ENCODE data around the gene ALLC.

ALLC gene

DNA sequence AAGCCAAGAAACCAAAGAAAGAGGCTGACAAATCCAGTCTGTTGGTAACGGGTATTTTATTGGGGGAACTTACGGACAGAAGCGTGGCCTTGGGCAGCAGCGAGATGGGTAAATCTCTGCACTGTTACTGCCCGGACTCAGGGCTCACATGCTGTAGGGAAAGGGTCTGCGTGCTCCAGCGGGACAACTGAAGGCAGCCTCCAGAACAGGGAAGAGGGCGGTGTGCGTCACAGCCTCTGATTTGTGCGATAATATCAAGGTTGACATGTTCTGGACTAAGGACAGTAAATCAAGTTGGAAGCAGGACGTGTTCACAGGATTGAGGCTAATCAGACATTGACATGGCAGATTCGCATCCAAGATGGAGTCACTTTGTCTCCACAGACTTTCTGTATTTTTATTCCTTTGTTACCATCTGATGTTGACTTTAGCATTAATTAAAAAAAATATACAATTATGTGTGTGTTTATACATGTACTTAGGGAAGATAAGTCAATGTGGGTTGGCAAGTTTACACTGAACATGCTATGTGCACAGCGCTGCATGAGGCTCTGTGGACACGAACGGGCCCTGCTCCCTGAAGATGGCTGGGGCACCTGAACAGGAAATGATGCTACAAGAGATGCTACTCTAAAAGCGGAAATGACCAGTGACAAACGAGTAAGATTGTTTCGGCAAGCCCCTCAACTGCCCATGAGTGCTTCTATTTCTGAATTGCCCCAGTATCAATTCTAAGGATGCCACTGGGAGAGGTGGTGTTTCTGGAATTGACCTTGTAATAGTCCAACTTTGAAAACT, 22.7 kb downstream of the ALLC start:
- DNase-seq = no peak

DNA sequence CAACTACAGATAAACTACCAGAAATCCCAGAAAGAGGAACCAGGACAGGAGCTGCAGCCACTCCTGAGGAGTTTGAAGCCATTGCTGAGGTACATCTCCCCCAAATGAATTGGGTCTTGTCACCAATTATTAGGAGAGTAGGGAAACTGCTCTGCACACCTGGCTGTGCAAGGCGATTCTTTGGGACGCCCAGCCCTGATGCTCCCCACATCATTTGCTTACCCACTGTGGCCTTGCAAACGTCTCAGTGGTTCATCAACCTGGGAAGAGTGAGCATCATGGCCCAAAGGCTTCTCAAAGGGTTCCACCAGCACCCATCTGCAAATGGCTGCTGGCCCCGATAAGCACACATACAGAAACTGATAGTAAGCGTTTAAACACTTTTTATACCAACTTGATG, 23.6 kb downstream of the ALLC start:
- DNase-seq = no peak

DNA sequence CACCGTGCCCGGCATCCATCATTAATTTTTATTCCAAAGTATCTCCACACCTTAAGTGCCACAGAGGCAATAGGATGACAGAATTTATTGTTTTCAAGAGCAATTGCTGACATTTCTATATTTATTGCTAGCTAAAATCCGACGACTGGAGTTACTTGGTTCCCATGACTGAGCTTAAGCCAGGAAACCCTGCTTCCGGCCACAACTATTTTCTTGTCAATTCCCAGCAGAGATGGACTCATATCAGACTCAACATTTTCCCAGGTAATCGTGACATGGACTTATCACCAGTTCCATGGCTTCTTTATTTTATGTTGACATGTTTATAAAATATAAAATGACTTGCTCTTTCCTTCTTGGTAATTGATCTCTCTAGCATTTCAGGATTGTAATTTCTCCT, 24.8 kb downstream of the ALLC start:
- DNase-seq = no peak

DNA sequence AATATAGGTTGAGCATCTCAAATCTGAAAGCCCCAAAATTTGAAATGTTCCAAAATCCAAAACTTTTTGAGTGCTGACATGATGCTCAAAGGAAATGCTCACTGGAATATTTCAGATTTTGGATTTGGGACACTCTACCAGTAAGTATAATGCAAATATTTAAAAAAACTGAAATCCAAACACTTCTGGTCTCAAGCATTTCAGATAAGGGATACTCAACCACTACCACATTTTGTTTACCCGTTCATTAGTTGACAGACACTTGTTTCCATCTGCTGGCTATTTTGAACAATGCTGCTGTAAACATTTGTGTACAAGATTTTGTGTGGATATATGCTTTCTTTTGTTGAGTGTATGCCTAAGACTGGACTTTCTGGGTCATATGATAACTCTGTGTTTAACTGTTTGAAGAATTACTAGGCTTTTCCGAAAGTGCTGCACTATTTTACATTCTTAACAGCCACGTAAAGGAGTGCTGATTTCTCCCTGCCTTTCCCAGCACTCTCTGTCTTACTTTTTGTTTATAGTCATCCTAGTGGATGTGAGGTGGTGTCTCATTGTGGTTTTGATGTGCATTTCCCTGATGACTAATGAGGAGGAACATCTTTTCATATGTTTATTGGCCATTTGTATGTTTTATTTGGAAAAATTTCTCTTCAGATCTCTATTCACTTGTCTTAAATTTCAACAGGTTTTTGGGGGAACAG, 25.9 kb downstream of the ALLC start:
- no peak for DNase-seq

DNA sequence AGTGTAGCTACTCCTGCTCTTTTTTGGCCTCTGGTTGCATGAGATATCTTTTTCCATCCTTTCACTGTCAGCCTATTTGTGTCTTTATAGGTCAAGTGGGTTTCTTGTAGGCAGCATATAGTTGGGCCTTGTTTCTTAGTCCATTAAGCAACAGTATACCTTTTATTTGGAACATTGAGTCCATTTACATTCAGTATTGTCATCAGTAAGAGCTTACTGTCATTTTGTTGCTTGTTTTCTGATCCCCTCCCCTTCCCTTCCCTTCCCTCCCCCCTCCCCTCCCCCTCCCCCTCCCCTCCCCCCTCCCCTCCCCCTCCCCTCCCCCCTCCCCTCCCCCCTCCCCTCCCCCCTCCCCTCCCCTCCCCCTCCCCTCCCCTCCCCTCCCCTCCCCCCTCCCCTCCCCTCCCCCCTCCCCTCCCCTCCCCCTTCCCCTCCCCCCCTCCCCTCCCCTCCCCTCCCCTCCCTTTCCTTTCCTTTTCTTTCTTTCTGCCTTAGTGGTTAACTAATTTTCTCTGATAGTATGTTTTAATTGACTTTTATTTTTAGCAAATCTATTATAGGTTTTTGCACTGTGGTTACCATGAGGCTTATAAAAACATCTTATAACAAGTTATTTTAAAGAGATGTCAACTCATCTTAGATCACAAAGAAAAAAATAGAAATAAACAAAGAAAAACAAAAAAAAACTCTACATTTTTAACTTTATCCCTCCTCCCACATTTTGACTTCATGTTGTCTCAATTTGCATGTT, 32.2 kb downstream of the ALLC start:
- no peak for DNase-seq

DNA sequence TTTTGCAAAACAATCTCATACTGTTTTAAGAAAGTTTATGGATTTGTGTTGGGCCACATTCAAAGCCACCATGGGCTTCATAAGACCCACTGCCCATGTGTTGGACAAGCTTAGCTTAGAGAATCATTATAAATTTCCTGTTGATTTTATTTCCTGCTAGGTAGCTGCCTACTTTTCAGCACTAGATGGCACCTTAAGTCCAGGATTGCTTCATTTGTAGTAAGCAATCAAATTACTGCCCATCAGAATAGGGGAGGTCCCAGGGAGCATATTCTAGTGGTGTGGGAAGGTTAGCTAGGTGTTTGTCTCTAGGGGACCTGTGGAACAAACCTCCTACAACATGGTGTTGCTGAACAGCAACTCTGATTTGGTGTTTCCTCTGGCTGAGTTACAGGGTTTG, 34.4 kb downstream of the ALLC start:
- no peak for DNase-seq

DNA sequence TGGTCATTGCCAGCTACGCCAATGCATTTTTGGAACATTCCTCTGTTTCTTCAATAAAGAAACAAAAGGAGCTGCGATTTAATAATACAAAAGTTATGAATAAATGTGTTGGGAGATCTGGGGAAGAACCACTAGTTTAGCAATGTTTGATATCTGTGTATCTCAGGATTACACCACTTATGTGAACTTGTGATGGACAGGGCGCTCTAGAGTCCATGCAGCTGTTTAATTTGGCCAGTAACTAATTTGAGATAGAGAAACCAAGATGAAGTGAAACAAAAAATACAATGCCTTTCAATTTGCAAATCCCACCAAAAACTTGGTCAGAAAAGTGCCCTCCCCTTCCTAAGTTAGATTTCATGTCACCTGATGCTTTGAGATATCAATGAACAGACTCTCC, 38.5 kb downstream of the ALLC start:
- no peak for DNase-seq

DNA sequence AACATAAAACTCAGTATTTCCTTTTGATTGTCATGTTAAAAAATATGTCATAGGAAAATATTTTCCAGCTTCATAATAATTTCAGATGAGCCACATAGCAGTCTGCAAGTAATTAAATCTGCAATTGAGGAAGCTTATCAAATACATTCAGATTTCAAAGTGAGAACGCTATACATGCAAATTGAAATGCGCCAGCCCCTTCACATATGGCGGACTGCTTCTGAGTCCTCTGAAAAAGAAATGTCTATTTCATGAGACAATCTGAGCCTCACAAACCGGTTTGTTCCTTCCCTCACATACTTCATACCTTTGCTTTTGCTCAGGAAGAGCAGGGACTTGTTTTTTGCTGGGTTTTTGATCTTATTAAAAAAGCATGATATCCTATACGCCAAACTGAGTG, 43.1 kb downstream of the ALLC start:
- no peak for DNase-seq

DNA sequence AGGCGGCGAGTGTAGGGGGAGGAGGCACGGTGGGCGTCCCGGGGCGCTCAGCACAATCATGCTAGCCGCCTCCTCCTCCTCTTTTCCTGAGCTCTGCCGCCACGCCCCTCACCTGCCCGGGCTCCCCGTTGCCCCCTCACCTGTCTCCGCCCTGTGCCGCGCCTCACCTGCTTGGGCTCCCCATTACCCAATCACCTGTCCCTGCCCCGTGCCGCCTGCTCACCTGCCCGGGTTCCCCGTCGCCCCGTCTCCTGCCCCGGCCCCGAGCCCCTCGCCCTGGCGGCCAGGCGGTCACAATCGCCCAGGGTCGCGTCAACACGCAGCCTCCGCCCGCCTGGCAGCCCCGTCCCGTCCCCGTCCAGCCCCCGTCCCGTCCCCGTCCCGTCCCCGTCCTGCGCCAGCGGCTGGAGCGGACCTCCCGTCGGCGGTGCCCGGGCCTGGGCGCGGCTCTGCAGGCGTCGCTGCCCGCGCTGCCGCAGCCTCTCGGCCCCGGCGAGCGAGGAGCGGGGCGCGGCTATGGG, 45.3 kb downstream of the ALLC start, which contains the start of gene DCDC2C:
DCDC2C (plus strand) TSS at position 340 of the 521 bp plus-strand sequence; CDS start at position 517, 177 bp downstream.
- no peak for DNase-seq

DNA sequence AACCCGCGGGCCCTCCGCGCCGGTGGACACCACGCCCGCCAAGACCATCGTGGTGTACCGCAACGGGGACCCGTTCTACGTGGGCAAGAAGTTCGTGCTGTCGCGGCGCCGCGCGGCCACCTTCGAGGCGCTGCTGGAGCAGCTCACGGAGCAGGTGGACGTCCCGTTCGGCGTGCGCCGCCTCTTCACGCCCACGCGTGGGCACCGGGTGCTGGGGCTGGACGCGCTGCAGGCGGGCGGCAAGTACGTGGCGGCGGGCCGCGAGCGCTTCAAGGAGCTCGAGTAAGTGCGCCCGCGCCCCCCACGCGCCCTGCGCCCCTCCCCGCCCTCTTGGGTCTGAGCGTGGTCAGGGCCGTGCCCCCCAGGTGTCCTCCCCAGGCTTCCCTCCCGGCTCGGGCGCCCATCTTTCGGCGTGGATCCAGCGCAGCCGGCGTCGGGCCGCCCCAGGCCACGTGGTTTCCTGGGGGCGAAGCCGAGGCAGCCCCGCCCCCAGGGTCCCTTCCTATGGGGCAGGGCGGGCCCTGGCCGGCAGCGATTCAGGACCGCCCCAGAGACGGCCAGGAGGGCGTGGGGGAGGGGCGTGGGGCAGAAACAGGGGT, 45.9 kb downstream of the ALLC start:
- no peak for DNase-seq

DNA sequence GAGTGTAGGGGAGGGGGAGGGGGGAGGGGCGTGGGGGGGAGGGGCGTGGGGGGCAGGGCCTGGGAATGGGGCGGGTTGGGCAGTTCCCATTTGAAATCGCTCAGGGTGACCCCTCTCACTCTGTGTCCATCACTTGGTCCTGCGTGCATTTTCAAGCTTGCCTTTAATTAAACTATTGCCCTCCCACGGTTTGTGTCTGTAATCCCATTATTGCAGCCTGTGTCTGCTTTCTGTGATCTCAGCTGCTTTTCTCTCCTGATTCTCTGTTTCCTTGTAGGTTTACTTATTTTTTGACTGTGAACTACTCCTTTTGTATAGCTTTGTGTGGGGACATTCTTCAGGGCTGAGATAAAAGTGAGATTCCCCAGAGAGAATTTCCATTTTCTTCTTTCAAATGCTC, 46.7 kb downstream of the ALLC start:
- DNase-seq = no peak

DNA sequence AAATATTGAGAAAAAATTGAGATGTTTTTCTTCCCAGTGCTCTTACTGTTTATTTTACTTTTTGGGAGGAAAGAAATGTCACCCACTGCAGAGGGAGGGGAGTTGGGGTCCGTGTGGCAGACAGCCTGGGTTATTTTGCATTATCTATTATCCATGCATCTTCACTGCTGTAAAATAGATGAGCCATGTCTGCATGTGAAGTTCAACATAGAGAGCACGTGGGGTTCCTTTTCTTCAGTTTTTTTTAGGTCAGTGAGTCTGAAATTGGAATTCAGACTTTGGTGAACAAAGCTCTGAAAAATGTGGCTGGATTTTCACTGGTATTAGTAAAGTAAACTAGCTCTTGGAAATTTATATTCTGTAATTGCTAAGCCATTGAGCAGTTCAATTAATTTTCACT, 47.8 kb downstream of the ALLC start:
- no peak for DNase-seq

DNA sequence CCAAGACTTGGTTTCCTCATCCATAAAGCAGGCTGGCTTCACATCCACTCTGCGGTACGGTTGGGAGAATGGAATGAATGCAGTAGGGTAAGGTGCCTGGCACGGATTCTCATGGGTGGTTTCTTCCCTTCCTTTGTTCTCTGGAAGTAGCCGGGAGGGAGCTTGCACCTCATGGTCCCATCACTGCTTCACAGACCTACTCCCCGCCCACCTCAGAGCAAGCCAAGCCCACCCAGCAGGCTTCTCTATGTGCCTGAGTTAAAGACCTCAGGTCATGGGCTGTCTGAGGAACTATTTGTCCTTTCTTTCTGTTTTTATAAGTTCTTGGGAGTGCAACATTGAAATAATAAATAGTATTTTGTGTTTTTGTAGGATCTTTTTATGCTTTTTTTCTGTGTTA, 48.9 kb downstream of the ALLC start:
- no peak for DNase-seq

DNA sequence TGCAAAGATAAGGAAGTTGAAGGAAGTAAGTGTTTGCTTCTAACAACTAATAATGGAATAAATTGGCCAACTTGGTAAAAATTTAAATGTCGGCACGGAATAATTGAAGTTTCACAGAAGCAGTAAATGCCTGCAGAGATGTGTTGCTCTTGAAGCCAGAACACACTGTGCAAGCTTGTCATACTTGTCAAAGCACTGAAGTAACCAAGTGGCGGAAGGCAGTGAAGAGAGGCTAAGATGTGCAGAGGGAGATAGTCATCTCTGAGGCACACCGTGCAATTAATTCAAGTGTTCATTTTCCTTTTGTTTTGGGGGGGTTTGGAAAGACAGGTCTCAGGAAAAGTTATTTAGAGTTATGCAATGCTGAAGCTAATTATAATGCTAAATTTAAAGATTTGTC, 50.6 kb downstream of the ALLC start:
- no peak for DNase-seq

DNA sequence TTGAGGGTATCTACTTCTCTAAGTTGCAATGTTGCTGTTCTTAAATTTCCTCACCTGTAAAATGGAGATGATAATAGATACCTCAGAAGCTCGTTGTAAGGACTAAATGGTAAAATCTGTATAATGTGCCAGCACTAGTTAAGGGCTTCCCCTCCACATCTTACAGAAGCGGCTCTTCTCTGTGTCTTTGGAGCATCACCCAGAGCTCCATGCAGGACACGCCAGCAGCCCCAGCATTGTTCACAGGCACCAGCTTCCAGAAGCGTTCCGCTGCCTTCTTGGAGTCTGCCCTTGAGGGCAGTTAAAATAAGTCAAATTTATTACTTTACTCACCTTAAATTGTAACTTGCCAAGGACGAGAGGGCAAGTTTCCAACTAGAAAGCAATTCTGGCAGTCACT, 51.2 kb downstream of the ALLC start:
- no peak for DNase-seq

DNA sequence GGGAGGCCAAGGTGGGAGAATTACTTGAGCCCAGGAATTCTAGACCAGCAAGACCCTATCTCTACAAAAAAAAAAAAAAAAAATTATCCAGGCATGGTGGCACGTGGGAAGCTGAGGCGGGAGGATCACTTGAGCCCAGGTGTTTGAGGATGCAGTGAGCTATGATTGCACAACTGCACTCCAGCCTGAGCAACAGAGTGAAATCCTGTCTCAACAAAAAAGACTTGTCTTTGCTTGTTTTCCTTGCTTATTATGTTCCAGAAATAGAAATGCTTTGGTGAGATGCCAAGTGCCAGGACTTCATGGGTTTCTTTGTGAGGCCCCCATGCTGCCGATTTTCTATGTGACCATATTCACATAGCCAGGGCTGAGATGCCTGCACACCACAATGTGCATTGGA, 54.4 kb downstream of the ALLC start:
- DNase-seq = no peak

DNA sequence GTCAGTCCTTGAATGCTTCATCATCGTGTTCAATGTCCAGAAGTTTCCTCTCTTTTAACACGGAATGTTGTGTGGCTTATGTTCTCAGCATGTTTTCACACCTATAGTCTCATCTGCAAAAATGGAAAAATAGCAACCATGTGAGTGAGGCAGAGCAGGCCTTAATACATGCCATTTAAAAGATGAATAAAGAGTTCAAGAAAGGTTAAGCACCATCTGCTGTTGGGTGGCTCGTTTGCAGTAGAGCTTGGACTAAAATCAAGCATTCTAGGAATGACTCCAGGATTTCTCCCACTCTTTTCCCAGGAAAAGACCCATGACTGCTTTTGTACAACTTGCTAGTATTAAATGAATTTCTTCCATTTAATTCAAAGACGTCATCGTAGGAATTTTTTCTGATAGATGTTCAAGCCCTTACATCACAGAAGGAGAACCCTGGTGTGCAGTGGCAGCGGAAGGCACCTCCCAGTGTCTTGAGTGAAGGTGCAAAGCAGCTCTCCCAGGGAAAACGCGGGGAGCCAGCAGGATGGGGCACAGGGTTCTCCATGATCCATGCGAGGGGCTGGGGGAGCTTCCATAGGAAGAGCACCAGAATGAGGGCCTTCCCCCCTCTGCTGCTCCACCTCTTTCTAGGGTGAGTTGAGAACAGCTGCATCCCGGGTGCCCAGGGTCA, 55.0 kb downstream of the ALLC start:
- no peak for DNase-seq

DNA sequence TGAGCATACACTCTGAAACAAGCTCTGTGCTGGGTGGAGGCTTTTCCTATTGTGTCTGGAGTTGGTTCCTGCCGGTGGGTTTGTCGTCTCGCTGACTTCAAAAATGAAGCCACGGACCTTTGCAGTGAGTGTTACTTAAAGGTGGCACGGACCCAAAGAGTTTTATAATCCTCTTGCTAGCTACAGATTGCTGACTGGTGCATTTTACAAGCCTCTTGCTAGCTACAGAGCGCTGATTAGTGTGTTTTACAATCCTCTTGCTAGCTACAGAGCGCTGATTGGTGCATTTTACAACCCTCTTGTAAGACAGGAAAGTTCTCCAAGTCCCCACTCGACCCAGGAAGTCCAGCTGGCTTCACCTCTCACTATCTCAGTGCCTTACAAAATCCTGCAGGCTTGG, 60.7 kb downstream of the ALLC start:
- no peak for DNase-seq

DNA sequence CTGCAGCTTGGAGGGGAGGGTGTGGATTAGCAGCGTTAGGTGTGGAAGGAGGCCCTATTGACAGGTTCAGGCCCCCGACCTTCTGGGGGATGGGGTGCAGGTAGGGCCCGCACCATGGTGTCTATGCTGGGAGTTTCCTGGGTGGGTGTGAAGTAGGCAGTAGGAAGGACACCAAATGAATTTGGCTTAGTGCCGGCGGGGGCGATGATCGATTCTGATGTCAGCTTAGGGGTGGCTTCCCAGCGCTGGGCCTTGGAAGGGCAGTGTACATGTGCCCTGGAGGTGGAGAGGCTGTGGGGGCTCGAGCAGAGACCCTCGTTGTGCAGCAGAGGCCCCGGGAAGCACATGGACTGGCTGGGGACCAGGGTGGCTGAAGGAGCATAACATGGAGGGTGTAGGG, 67.0 kb downstream of the ALLC start:
- no peak for DNase-seq

DNA sequence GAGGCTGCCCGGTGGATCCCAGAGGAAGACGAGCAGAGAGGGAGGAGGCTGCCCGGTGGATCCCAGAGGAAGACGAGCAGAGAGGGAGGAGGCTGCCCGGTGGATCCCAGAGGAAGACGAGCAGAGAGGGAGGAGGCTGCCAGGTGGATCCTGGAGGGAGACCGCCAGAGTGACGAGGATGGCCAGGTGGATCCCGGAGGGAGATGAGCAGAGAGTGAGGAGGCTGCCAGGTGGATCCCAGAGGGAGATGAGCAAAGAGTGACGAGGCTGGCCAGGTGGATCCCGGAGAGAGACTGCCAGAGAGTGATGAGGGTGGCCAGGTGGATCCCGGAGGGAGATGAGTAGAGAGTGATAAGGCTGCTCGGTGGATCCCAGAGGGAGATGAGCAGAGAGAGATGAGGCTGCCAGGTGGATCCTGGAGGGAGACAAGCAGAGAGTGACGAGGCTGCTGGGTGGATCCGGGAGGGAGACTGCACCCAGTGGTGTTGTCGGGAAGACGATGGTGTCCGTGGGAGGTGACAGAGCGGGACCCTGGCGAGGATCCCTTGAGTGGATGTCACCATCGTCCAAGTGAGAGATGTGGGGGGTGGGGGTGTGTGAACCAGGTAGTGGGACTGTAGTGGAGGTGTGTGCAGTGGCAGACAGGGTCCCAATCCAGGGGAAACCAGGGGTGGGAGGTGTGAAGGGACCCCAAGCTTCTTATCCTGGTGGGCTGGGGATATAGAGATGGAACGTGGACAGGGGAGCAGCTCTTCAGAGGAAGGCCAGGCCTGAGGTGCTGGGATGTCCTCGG, 67.7 kb downstream of the ALLC start:
- no peak for DNase-seq

DNA sequence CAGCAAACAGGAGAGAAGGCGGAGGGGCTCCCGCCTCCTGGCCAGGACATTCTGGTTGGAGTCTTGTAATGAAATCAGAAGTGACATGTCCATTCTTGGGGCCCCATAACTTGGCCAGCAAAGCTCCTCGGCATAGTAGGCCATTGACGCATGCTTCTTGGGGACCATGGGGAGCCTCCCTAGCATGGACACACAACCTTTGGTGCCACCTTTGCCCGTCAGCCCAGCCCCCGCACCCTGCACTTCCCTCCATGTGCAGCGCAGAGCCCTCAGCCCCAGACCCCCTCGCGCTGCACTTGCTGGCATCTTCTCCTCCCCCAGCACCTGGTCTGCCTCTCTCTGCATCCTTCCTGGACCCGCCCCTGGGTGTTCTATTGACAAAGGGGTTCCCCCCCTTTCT, 68.5 kb downstream of the ALLC start:
- DNase-seq = no peak

Measured in stimulated activated CD4-positive, alpha-beta T cell treated with anti-CD3 and anti-CD28 coated beads, Interleukin-2, amount 100 ng/mL, for 48 hours (primary cell).